ENCODE results near the gene GRIFIN.

The GRIFIN gene

DNA sequence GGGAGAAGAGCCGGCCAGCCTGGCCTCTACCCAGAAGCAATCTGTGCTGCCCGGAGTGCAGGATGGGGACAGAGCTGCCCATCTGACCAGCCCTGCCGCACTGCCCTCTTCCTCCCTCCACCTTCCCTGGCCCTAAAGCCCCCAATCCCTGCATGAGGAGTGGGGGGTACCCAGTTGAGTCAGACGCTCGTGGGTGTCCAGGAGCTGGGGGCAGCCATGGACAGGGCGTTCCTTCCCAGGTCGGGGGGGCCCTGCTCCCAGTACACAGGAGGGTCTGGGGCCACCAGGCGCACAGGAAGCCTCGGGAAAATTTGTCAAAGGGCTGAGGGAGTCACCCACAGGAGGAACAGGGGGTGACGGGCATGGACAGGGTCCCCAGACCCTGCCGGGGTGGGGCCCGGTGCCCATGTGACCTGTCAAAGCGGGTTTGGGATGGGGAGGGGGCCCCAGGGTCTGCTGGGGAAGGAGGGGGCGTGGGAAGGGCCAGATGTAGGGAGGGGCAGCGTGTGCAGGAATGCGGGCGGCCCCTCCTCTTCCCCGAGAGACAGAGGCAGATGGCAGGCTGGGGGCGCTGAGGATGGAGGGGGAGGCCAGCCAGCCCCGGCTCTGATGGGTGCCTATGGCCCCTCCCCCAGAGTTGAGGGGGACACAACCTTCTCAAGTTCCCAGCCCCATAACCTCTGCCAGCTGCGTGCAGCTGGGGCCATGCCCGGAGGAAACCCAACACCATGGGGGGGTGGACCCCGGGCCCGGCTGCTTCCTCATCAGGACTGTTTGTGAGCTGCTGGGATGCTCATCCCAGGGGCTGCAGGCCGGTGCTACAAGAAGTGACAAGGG lies 21.5 kb upstream of the GRIFIN start:
- H3K4me3 ChIP-seq, result no peak overlapping the region
- TF ChIP-seq, protein P1, sequence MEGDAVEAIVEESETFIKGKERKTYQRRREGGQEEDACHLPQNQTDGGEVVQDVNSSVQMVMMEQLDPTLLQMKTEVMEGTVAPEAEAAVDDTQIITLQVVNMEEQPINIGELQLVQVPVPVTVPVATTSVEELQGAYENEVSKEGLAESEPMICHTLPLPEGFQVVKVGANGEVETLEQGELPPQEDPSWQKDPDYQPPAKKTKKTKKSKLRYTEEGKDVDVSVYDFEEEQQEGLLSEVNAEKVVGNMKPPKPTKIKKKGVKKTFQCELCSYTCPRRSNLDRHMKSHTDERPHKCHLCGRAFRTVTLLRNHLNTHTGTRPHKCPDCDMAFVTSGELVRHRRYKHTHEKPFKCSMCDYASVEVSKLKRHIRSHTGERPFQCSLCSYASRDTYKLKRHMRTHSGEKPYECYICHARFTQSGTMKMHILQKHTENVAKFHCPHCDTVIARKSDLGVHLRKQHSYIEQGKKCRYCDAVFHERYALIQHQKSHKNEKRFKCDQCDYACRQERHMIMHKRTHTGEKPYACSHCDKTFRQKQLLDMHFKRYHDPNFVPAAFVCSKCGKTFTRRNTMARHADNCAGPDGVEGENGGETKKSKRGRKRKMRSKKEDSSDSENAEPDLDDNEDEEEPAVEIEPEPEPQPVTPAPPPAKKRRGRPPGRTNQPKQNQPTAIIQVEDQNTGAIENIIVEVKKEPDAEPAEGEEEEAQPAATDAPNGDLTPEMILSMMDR (IDR thresholded peaks at IDR 0.05), result no peak
- no peak for DNase-seq (ENCODE audit: low spot score)
- no peak overlapping the region for H3K27ac ChIP-seq

GRCh38 chr7:2497065-2497464 lies 20.9 kb upstream of the GRIFIN start:
- Histone ChIP-seq H3K4me3 (no peak overlapping the region), H3K27ac (no peak overlapping the region)
- no peak for DNase-seq (ENCODE audit: low spot score)
- TF ChIP-seq, protein P1 (IDR thresholded peaks at IDR 0.05), result no peak

DNA sequence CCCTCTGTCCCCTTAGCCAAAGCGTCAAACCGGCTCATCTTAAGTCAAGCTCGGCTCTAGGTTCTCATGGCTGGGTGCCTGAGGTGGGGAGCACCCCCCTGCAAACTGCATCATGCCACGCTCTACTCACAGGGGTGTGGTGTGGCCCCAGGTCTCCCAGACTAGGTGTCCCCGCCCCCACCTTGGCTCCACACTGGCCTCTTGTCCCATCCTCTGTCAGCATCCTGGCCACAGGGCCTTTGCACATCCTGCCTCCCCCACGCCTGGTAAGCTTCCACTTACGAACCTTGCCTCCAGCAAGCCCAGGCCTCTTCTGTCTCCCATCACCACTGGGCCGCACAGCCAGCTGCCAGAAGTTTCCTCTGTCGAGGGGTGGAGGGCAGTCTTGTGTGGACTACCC lies 20.2 kb upstream of the GRIFIN start:
- Histone ChIP-seq H3K4me3 (no peak overlapping the region), H3K27ac (no peak overlapping the region)
- TF ChIP-seq, protein P1 (IDR thresholded peaks at IDR 0.05), result no peak
- no peak for DNase-seq (ENCODE audit: low spot score)

DNA sequence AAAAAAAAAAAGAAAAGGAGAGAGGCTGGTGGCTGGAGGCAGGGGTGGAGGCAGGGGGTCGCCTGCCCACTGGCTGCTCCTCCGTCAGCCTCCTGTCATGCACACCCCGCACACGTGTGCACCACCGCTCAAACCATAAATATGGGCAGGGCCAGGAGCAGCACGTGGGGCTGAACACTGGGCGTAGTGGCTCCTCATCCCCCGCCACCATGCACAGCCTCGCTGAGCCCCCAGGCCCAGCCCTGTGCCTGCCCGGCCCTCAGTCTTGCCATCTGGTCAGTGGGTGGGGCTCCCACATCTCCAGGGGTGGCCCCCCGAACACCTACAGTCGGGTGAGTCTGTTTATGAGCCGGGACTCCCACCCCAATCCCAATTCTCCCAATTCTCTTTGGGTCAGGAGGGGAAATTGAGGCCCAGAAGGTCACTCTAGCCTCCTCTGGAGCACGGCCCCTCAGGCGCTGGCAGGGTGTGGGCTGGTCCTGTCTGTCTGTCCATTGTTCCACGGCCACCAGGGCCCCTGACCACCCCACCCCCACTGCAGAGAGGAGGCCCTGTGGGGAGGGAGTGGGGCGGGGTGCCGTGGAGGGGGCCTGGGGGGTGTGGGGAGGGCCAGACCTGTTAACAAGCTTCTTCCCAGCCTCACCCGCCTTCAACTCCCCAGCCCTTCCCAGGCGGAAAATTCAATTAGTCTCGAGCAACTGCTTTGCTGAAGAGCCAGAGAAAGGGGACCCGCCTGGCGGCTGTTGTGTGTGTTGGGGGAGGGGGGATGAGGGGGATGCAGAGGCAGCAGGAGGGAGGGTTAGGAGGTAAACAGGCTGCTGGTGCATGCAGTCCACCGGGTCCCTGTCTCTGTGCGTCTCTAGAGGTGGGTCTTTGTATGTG lies 19.5 kb upstream of the GRIFIN start:
- H3K4me3 ChIP-seq, result no peak overlapping the region
- TF ChIP-seq, protein P1 (IDR thresholded peaks at IDR 0.05), result no peak
- no peak for DNase-seq (ENCODE audit: low spot score)
- H3K27ac ChIP-seq, result no peak overlapping the region

DNA sequence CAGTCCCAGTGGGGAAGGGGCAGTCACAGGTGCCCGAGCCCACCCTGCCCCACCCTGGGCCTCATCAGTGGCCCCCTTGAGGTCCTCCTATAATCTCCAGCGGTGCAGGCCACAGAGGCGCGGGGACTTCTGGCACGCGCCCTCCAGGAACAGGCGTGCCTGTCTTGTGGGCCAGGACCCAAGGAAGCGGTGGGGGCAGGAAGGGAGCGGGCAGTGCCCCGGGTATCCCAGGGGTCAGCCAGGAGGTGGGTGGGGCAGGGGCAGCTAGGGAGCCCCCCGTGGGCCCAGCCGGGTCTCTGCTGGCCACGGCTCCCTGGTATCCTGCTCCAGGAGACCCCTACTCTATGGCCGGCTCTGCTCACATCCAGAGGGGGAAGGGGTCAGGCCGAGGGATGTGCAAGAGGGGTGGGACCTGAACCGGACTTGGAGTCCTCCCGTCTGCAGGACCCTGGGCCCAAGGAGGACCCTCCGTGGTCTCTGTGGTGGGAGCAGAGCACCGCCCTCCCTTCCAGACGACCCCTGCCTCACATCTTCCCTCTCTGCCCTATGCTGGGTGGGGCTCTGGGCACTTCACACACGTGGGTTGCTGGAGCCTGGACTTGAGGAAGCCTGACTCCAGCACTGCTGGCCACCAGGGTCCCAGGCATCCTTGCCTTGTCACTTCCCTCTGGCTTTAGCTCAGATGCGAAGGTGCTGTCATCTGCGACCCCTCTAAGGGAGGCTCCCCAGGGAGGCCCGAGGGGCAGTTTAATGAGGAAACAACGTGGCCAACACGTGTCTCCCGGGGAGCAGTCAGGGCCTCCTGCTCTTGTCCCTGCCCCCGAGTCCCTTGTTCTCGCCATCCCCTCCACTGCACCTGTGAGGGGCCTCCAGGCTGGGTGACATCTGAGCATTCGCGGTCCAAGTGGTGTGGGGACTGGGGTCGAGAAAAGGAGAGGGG lies 18.3 kb upstream of the GRIFIN start:
- Histone ChIP-seq H3K27ac (no peak overlapping the region), H3K4me3 (no peak overlapping the region)
- DNase-seq (ENCODE audit: low spot score), result no peak
- TF ChIP-seq, protein P1 (IDR thresholded peaks at IDR 0.05), result no peak

All from coronary artery (tissue), 2 donors.